NOMO-1 (cell line): Measurements from ENCODE around the gene ACTN4.
A peak's percentile ranks its signal among the peaks of the same experiment; 100 is the strongest.

Experiments used
- DNase-seq, 2 experiments: peaks; one replicate each; lab custom pipeline; 2025; ENCODE audit not compliant: unreplicated experiment in 2 of 2; lab: John Stamatoyannopoulos, UW

The ACTN4 gene

DNA sequence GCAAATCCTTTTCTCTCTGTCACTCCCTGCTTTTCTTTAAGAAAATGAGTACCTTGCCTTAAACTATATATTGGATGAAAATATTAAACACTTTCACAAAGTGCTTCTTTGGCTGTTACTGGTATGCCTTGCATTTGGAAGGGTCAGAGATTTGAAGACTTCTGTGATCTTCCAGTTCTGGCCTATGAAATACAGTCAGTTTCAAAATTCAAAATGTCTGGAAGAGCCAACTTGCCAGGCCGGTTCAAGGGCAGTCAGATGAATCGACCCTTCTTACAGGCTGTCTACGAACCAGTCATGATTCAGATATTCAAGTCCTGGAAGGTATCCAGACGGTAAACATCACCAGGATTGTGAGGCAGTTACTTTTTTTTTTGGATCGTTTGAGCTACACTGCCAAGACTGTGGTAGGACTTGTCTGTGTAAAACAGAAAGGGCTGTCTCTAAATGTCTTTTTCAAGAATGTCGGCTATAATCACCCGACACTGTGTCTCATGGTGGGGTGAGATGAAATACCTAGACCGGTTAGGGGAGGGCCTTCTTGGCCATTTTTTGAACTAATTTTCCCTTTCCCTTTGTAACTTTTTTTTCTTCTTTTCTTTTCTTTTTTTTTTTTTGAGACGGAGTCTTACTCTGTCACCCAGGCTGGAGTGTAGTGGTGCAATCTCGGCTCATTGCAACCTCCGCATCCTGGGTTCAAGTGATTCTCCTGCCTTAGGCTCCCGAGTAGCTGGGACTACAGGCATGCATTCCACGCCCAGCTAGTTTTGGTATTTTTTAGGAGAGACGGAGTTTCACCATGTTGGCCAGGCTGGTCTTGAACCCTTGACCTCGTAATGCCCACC lies 11.2 kb downstream of the ACTN4 start:
- DNase-seq = no peak

DNA sequence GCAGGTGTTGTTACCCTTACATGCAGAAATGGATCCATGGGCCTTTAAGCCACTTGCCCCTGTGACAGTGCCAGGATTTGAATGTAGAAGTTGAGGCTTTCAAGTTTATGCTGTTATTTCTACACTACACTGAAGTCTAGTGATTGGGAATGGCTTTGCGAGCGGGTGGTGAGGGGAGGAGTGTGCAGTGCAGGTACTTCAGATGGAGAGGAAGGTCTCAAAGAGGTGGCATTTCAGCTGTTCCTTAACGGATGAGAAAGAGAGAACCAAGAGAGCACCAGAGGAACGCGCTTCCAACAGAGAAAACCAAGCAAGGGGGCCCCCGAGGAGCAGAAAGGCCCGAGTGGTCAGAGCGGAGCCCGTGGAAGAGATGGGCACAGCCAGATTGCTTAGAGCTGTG lies 13.3 kb downstream of the ACTN4 start:
- DNase-seq = no peak

DNA sequence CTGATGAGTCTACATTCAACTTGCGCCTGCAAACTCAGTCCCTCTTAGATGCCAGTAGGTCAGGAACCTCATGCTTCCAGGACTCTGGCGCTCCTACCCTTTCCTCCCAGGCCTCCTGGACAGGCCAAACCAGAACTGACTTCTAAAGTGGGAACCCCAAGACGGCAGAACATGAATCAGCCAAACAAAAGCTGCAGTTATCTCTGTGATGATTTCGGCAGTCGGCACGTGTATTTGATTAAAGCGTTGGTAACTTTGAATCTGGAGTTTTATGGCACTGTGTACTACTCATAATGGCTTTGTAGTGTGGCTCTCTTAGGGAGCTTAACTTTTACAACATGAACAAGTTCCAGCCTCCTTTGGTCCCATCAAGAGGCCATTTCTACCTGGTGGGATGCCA lies 13.7 kb downstream of the ACTN4 start:
- DNase-seq = no peak

DNA sequence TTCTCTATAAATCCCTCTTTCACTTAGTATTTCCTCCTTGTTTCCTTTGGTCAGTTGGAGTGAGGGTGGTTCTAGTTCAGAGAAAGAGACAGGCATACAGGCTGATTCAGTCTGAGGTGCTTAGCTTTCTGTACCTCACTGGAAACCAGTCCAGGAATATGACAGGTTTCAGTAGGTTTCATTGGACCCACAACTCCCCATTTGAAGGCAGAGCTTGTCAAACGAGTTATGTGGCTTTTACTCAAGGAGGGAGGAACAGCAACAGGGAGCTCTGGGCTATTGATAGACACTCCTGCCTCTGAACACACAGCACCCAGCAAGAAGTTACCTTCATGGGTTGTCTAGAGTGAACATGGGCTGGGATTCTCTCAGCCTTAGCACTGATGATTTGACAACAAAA lies 14.5 kb downstream of the ACTN4 start:
- DNase-seq = no peak

DNA sequence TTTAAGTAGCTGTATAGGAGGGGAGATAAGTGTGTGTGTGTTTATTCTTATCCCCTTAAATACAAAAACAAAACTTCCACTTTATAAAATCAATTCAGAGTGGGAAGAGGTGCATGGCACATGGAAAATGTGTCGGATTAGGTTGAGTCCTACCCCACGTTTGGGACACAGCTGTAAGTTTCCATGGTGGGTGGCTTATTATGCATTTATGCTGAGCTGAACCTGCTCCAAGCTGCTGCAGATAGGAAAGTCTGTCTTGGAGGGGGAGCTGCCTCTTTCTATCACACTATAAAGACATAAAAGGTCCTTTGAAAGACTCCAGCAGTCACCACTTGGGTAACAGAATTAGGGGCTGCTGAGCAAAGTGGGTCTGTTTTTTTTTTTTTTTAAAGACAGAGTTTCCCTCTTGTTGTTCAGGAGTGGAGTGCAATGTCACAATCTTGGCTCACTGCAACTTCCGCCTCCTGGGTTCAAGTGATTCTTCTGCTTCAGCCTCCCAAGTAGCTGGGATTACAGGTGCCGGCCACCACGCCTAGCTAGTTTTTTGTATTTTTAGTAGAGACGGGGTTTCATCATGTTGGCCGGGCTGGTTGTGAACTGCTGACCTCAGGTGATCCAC lies 15.2 kb downstream of the ACTN4 start:
- DNase-seq = no peak

DNA sequence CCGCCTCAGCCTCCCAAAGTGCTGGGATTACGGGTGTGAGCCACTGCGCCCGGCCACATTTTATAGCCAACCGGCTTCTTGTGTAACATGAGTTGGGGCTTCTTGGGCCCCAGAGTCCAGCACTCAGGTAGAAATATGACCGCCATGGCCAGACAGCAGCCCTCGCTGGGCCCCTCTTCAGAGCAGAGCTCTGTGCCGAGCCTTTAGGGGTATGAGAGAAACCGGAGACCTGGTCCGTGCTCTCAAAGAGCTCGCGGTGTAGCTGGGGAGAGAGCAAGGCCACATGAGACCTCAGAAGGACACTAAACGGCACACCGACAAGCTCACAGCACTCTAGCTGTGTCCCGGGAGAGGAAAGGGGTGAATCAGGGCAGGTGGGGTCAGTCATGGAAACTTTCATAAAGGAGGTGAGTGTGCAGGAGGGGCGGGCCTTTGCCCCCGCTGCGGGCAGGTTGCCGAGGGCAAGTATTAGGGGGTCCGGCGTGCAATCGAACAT lies 15.8 kb downstream of the ACTN4 start:
- no peak for DNase-seq

GRCh38 chr19:38663957-38664502 lies 16.6 kb downstream of the ACTN4 start:
- DNase-seq = no peak

DNA sequence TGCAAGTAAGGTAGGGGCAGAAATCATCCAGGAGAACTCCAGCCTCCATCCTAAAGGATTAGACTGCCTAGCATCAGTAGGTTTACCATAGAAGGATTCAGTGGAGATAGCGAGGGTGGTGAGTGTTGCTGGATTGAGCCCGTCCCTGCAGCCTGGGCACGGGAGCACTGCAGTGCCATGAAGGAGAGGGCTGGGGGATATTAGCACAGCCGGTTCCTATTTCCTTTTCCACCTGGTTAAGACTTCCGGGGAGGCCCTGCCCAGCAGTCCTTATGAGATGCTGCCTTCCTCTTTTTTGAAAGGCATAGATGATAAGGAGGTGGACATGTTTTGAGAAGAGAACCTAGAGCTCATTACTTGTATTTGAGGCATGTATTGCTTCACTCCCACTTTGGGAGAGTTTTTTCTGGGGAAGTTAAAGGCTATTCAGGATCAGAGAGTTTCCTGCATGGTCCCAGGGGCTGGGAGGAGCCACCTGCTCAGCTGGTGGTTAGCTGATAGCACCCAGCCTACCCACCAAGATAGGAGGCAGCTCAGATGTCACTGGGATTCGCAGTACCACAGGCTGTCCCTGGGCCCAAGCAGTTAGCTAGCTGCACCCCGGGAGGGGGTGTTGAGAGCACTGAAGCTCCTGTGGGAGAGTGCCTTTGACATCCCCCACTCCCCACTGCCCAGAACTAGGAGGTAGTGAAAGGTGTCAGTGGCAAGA lies 17.2 kb downstream of the ACTN4 start:
- DNase-seq = peak; percentile 38 to 70

- DNase-seq = no peak
Measured at GRCh38 chr19:38665219-38665931, 17.9 kb downstream of the ACTN4 start.

DNA sequence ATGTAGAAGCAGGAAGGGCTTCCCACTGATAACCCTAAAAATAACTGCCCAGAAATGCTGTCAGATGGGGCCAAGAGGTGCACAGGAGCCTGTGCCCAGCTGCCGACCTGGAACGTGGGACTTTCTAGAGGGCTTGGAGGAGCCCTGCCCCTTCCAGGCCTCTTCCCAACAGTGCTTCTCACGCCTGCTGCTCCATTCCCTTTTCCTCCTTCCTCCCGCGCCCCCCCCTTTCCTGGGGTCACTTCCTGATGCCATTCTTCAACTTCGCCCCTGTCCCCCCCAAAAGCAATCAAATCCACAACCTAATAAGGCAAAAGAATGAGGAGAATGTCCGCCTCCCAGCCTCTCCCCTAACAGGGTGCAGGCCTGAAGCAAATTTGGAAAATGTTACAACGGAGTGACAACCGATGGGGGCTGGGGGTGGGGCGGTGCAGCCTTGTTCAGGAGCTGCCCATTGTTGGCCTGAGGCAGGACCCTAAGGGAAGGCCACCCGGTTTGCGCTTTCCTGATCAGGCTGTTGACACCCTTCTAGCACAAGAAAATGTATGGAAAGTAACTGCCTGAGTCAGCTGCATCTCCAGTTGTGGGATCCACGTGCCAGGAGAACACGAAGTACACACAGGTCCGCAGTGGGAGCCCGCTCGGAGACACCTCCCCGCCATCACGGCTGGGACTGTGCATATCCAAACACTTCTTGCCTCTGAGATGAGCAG lies 18.7 kb downstream of the ACTN4 start:
- DNase-seq = no peak

GRCh38 chr19:38666663-38667511 lies 19.4 kb downstream of the ACTN4 start:
- DNase-seq = no peak

DNA sequence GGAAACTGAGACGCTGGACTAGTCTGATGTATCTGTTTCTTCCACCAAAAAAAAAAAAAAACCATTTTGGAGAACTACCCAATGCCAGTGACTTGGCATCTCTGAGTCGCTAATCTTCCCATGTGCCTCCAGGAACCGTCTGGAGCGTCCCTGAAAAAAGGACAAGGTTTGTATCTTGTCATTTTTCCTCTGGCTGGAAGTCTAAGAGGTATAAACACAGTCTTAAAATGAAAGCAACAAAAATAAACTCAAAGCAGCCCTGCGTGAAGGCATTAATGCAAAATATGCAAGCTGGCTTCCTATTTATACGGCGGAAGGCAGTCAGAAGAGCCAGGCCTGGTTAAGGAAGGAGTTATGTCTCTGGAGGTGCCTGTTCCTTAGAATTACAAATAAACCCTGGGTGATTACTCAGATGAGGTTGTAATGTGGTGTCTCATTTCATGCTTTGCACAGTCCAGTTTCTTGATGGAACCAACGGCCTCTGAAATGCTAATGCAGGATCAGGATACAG lies 20.3 kb downstream of the ACTN4 start:
- DNase-seq = no peak

GRCh38 chr19:38669552-38669951 lies 22.1 kb downstream of the ACTN4 start:
- DNase-seq = peak; percentile 27 to 52

DNA sequence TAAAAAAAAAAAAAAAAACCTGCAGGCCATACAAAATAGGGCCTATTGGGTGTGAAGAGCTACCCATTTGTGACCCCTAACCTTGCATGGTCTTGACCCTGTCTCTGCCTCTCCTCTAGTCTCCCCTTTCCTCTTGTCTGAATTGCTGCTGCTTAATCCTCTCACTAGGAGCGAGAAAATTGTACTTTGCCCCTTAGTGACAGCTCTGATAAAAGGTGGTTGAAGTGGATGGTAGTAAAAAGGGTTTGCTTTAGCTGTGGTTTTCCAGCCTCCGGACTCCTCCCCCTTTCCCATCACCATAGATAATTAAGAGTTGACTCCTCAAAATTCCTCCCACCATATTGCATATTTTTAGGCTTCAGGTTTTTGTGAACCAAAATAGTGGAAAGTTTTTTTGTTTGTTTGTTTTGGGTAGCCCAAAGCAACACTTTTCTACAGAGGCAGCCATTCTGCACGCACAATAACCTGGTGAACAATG lies 23.5 kb downstream of the ACTN4 start:
- no peak for DNase-seq

DNA sequence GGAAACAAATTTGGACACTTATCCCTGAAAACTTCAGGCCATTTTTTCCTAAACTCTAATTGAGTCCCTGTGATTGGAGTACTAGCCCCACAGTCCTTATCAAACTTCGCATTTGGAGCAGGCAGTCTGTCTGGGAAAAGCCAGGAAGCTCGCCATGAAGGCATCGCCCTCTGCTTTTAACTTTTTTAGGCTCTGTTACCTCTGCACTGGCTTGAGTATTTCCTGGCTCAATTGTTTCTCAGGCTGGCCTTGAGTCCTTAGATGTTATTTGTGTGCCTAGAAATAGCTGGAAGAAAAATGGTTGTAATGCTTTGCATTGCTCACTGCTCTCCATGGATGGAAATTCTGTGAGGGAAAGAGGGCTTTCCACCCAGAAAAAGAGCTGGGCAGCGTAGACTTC lies 24.2 kb downstream of the ACTN4 start:
- DNase-seq = no peak

DNA sequence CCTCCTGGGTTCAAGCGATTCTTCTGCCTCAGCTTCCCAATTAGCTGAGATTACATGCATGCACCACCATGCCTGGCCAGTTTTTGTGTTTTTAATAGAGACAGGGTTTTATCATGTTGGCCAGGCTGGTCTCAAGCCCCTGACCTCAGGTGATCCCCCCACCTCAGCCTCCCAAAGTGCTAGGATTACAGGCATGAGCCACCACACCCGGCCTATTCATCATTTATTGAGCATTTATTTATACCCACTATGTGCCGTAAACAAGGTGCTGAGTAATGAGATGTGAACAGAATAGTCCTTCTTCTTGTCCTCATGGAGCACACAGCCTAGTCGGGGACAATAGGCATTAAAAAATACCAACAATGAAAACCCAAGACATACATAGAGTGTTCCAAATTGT lies 25.6 kb downstream of the ACTN4 start:
- DNase-seq = no peak

DNA sequence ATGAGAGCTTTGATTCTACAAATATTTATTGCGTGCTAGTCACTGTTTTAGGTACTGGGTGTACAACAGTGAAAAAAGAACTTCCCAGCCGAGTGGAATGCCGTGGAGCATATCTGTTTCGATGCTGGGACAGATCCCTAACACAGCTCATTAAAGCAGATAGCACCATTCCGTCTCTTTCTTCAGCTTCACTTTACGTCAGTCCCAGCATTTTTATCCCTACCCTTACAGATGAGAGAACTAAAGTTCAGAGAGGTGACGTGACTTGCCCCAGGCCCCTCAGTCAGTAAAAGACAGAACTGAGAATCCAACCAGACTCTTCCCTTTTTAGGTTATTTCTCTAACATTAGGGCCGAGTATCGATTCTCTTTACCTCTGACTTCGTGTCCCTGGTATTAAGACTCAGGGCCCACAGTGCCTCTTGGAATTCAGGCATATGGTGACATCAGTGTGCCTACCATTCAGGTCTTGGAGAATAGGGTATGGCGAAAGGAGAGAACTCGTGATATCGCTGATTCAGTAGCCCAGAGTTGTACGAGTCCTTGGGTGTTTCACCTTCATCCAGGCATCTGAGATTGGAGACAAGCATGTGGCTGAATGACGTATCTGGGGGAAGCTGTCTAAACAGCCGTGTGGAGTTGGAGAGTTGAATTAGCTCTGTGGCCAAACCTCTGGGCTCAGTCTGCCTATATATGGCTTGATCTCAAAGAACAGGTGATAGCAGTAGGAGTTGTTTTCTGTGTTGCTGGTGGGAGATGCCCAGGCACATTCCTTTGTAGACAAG lies 27.1 kb downstream of the ACTN4 start:
- DNase-seq = peak; percentile 11 to 17

DNA sequence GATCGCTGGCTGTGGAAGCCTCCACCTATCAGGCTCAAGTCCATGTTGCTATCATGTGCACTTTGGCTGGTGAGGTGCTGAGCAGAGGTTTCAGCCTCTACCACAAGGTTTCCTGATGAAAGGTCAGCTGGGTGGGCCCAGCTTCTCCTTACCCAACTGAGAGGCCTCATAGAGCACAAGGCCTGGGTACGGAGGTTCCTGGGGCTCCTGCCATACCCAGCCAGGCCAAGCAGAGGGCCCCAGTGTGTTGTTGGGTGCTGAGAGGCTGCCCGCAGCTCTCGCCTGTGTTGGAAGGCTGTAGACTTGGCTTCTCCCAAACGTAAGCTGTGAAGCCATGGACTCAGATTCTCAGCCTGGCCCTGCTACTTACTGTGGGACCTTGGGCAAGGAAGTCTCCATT lies 28.2 kb downstream of the ACTN4 start:
- DNase-seq = no peak
